Adrenal gland (tissue), 12 donors: ENCODE measurements around the gene ELAPOR1. TPM values are rescaled to one million over a fixed set of nuclear protein-coding genes. Genes with fewer than 3 reads are reported as not detected.

Source experiments
- DNase-seq, 7 donors: peaks; one replicate each; pipeline ENCODE4 v3.0.0-alpha.2; 2019 to 2020
- H3K27ac ChIP-seq, 5 donors: fragments of 200-600 bp; sonication (generic) in 4 of 5; 1 replicate in 3 of 5; 2 replicates in 2 of 5; pipeline versions ENCODE4 v1.5.1 to v1.8.0; 2016 to 2020; ENCODE audit warnings: mild to moderate bottlenecking in 1 of 5
- H3K27me3 ChIP-seq: fragments of 200-600 bp; 2 replicates; pipeline ENCODE4 v1.8.0; 2021
- H3K36me3 ChIP-seq, 2 donors: fragments of 200-600 bp; replicated peaks in 1 of 2; 1 replicate in 1 of 2; 2 replicates in 1 of 2; pipeline versions ENCODE4 v1.5.1 to v1.8.0; 2018 to 2022
- H3K4me1 ChIP-seq, 2 donors: fragments of 200-600 bp; replicated peaks in 1 of 2; 1 replicate in 1 of 2; 2 replicates in 1 of 2; pipeline versions ENCODE4 v1.5.1 to v1.8.0; 2018 to 2021
- H3K4me3 ChIP-seq, 4 donors: fragments of 200-600 bp; sonication (generic) in 3 of 4; one replicate each; pipeline ENCODE4 v1.5.1; 2016 to 2018
- H3K9me3 ChIP-seq, 3 donors: fragments of 200-600 bp; sonication (generic) in 1 of 3; replicated peaks in 1 of 3; 1 replicate in 2 of 3; 2 replicates in 1 of 3; pipeline versions ENCODE4 v1.5.1 to v1.8.0; 2016 to 2021
- CTCF ChIP-seq, 6 experiments: fragments of 450-650 bp in 4 of 6; fragments of 200-600 bp in 2 of 6; sonication (generic) in 1 of 6; IDR thresholded peaks; 1 replicate in 5 of 6; 2 replicates in 1 of 6; pipeline versions ENCODE4 v1.5.1 to v1.8.0; 2016 to 2021; ENCODE audit warnings: antibody characterized with exemption in 6 of 6, mild to moderate bottlenecking in 2 of 6, moderate library complexity in 1 of 6
- POLR2A ChIP-seq, 2 donors: fragments of 450-650 bp; IDR thresholded peaks; one replicate each; pipeline ENCODE4 v1.6.1; 2017; ENCODE audit warnings: antibody characterized with exemption in 2 of 2, mild to moderate bottlenecking in 2 of 2, moderate library complexity in 1 of 2
- WGBS, 4 donors: extraction: QIAGEN DNeasy Blood & Tissue Kit in 2 of 4; methylation state at CpG; one replicate each; pipeline versions ENCODE4 v1.1.5 to v1.1.7; 2013 to 2017; 5-methylcytosine and 5-hydroxymethylcytosine counted together
- intact Hi-C, 2 donors: fragments of 100-400 bp; cut with DNase I; formaldehyde crosslinking; loops; one replicate each; pipeline versions ENCODE4 v1.14.1 to v1.15.0; 2022 to 2023
- polyA plus RNA-seq, 3 donors: library from polyadenylated mRNA; stranded (reverse); fragments of 200-250 nt in 2 of 3; fragments of 350-450 nt in 1 of 3; fragmentation: Illumina TruSeq in 1 of 3; extraction: RNeasy Lipid Tissue Mini Kit (QIAGEN cat#74804) in 1 of 3; gene quantifications; one replicate each; pipeline ENCODE4 v1.2.3, GENCODE V29; 2013 to 2014
- total RNA-seq, 9 donors: library from RNA; depleted of rRNA in 4 of 9; stranded (reverse); fragments of >200 nt in 4 of 9; fragments of 120-200 nt in 1 of 9; fragmentation: NEBNext Ultra II Directional in 1 of 9; extraction: Animal tissue kit (Norgen Biotek cat#: 25700) in 1 of 9; gene quantifications; one replicate each; pipeline versions ENCODE4 v1.1.0 to v1.2.4, GENCODE V29; 2013 to 2023
- donor health status: healthy with polysubstance abuse.
- donor health status: Bipolar disorder and iron deficiency.
- donor health status: DM: yes; HTN: yes; CAD: no.
- donor health status: DM: no; HTN: no; CAD: no.
- donor health status: DM: no; HTN: no; CAD: no.
- donor health status: DM: yes; HTN: yes; CAD: no.

ELAPOR1 gene
- total and polyA plus RNA-seq, 12 donors, result 0.09 to 11.2 (median 1.6) TPM

- WGBS, 4 donors, result 81 to 100% (median 93%) methylated on average over 3 of the region's 3 CpGs
- no peak for DNase-seq
Observed at GRCh38 chr1:109159326-109159725, 45.4 kb downstream of the ELAPOR1 start.

DNA sequence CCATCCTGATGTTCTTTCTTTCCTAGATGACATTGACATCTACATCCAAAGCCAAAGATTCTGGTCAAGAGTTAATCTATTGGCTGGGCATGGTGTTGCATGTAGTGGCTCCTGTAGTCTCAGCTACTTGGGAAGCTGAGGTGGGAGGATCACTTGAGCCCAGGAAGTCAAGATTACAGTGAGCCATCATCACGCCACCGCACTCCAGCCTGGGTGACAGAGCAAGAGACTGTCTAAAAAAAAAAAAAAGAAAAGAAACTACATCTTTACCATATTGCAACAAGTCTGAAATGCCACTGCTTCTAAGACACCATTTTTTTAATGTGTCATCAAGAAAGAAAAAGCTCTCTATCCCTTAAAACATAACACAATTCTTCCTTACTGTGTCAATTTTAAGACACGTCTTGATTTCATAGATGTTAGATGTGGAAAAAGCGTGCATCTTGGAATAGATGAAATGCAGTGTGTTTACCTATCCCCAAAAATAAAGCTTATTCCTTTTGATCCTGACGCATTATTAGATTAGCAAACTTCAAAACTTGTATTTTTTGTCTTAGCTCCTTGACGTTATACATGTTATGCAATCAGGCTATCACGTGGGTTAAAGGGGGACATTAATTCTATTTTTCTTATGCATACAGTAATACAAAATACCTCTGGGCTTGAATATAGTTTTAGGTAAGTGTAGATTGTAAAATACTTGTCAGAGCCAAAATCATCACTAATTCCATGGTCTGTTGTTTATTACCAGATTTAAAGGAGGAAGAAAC, 46.3 kb downstream of the ELAPOR1 start:
- Histone ChIP-seq H3K36me3 (no peaks in the 10 kb centered on the region), H3K9me3 (no peaks in the 10 kb centered on the region), H3K27me3 (no peaks in the 10 kb centered on the region), H3K27ac (no peak overlapping the region), H3K4me1 (peaks cover 0 to 18% of the 10 kb centered on the region in 2 donors), H3K4me3 (no peak overlapping the region)
- WGBS, 4 donors, result 85 to 91% (median 88%) methylated on average over 7 of the region's 7 CpGs
- TF ChIP-seq POLR2A (IDR thresholded peaks at IDR 0.05), result no peak
- no peak for TF ChIP-seq CTCF (IDR thresholded peaks at IDR 0.05)
- no peak for DNase-seq
- intact Hi-C loops, result no loop called here

More at GRCh38 chr1:109159326-109159725, 45.4 kb downstream of the ELAPOR1 start:
- H3K27me3 ChIP-seq, result no peaks in the 10 kb centered on the region
- no peak overlapping the region for H3K4me3 ChIP-seq
- no peaks in the 10 kb centered on the region for H3K36me3 ChIP-seq
- H3K9me3 ChIP-seq, result no peaks in the 10 kb centered on the region
- peaks cover 0 to 18% of the 10 kb centered on the region in 2 donors for H3K4me1 ChIP-seq
- TF ChIP-seq CTCF (IDR thresholded peaks at IDR 0.05) (no peak), POLR2A (IDR thresholded peaks at IDR 0.05) (no peak)
- intact Hi-C loops, result no loop called here
- no peak overlapping the region for H3K27ac ChIP-seq

GRCh38 chr1:109161858-109162606, 48.1 kb downstream of the ELAPOR1 start:
- WGBS, 4 donors, result 24 to 47% (median 44%) methylated on average over 4 to 12 of the region's 12 CpGs
- no peaks in the 10 kb centered on the region for H3K36me3 ChIP-seq
- no peaks in the 10 kb centered on the region for H3K27me3 ChIP-seq
- peak in 6 of 7 donors; percentile 45 to 69 (median 53) for DNase-seq
- H3K9me3 ChIP-seq, result no peaks in the 10 kb centered on the region
- H3K4me1 ChIP-seq, result peaks cover 0 to 18% of the 10 kb centered on the region in 2 donors
- H3K27ac ChIP-seq, result peak overlapping the region in 2 of 5 donors; percentile 35 to 54
- no peak overlapping the region for H3K4me3 ChIP-seq
- no peak for TF ChIP-seq POLR2A (IDR thresholded peaks at IDR 0.05)
- no peak for TF ChIP-seq CTCF (IDR thresholded peaks at IDR 0.05)
- intact Hi-C loops, result no loop called here

DNA sequence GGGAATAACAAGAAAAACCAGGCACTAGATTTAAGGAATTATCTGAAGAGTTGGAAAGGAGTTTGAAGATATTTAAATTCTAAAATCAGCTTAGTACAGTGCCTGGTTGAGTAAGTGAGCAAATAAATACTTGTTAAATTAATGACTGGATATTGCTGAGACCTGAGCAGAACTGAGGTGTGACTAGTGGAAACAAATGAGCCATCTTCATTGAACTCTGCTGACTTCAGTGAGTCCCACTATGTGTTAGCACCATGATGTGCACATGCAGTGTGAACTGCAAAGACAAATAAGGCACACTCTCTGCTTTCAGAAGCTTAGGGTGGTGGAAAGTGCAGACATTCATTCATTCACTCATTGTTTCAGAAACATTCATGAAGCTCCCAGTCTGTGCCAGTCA, 48.7 kb downstream of the ELAPOR1 start:
- Histone ChIP-seq H3K27me3 (no peaks in the 10 kb centered on the region), H3K4me3 (no peak overlapping the region), H3K27ac (peak overlapping the region in 2 of 5 donors; percentile 35 to 42), H3K4me1 (peaks cover 0 to 18% of the 10 kb centered on the region in 2 donors), H3K36me3 (no peaks in the 10 kb centered on the region), H3K9me3 (no peaks in the 10 kb centered on the region)
- intact Hi-C loops, result no loop called here
- DNase-seq, result no peak
- TF ChIP-seq POLR2A (IDR thresholded peaks at IDR 0.05) (no peak), CTCF (IDR thresholded peaks at IDR 0.05) (no peak)
